Colonic mucosa (tissue), 4 donors: ENCODE measurements around the gene C1orf115. TPM values are rescaled to one million over a fixed set of nuclear protein-coding genes. Genes with fewer than 3 reads are reported as not detected.
A peak's percentile ranks its signal among the peaks of the same experiment; 100 is the strongest.

Experiments
- DNase-seq: peaks from one replicate; pipeline ENCODE4 v3.0.0-alpha.2; 2020
- H3K27ac ChIP-seq: fragments of 200-600 bp; one replicate; pipeline ENCODE4 v1.8.0; 2021
- H3K27me3 ChIP-seq: fragments of 200-600 bp; one replicate; pipeline ENCODE4 v1.8.0; 2021
- H3K36me3 ChIP-seq: fragments of 200-600 bp; one replicate; pipeline ENCODE4 v1.8.0; 2021
- H3K4me1 ChIP-seq: fragments of 200-600 bp; one replicate; pipeline ENCODE4 v1.8.0; 2021; ENCODE audit warnings: mild to moderate bottlenecking
- H3K4me3 ChIP-seq: fragments of 200-600 bp; one replicate; pipeline ENCODE4 v1.8.0; 2021
- H3K9ac ChIP-seq, 2 donors: one replicate each; pipeline ENCODE4 v1.7.0; 2013; ENCODE audit warnings: control low read depth in 2 of 2, low read depth in 2 of 2, low read length in 2 of 2
- H3K9me3 ChIP-seq: fragments of 200-600 bp; one replicate; pipeline ENCODE4 v1.8.0; 2021
- intact Hi-C: fragments of 100-400 bp; cut with DNase I; formaldehyde crosslinking; loops from one replicate; pipeline ENCODE4 v1.14.1; 2022
- total RNA-seq, 2 donors: library from RNA; stranded (reverse); fragmentation: NEBNext Ultra II Directional in 1 of 2; extraction: Animal tissue kit (Norgen Biotek cat#: 25700) in 1 of 2; gene quantifications; one replicate each; pipeline ENCODE4 v1.2.1, GENCODE V29; 2021
- TF ChIP-seq, protein P1 (sequence below): fragments of 200-600 bp; IDR thresholded peaks from one replicate; pipeline ENCODE4 v1.8.0; 2022; ENCODE audit warnings: antibody characterized with exemption, mild to moderate bottlenecking
- donor health status: healthy.
- donor health status: DM: no; HTN: no; CAD: no.
- donor health status: DM: no; HTN: no; CAD: no.

The C1orf115 gene
- 10 to 100 TPM; 29.4 to 80.6 TPM for total RNA-seq

DNA sequence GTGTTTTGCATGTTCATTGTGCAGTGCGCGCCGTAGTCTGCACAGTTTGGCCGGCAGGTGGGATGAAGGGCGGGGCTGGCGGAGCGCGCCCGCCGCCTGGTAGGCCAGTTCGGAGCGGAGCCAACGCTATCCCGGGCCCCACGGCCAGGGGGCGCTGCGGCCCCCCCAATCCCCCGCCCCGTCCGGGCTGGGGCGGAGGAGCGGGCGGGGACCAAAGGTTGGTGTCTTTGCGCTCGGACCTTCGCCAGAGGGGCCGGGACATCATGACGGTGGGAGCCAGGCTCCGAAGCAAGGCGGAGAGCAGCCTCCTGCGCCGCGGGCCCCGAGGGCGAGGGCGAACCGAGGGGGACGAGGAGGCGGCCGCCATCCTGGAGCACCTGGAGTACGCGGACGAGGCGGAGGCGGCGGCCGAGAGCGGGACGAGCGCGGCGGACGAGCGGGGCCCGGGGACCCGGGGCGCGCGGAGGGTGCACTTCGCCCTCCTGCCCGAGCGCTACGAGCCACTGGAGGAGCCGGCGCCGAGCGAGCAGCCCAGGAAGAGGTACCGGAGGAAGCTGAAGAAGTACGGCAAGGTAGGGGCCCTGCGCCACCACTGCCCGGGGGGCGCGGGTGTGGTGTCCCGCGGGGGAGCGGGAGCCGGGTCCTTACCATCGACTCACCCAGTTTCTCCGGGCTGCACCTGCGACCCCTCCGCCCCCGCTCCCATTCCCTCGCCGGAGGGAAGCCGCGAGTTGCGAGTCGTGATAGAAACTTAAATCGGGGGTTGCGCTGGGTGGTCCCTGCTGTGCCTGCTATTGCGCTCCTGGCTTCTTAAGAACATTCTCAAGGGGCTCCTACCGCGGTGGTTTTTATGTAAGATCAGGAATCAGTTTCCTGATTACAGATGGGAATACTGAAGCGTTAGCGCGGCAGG is at the start of gene C1orf115:
Gene C1orf115, plus strand, starts transcription at position 224 of the 913 bp plus-strand sequence. Its CDS starts 40 bp downstream, at position 264.
- DNase-seq = peak; percentile 88
- Histone ChIP-seq H3K9me3 (no peaks in the 10 kb centered on the region), H3K27ac (peak within 1 kb of the TSS; percentile 47), H3K27me3 (no peaks in the 10 kb centered on the region), H3K36me3 (no peaks in the 10 kb centered on the region), H3K9ac (peak within 1 kb of the TSS; percentile 84 to 93), H3K4me3 (peak within 1 kb of the TSS; percentile 94), H3K4me1 (no peaks in the 10 kb centered on the region)
- TF ChIP-seq, protein P1, sequence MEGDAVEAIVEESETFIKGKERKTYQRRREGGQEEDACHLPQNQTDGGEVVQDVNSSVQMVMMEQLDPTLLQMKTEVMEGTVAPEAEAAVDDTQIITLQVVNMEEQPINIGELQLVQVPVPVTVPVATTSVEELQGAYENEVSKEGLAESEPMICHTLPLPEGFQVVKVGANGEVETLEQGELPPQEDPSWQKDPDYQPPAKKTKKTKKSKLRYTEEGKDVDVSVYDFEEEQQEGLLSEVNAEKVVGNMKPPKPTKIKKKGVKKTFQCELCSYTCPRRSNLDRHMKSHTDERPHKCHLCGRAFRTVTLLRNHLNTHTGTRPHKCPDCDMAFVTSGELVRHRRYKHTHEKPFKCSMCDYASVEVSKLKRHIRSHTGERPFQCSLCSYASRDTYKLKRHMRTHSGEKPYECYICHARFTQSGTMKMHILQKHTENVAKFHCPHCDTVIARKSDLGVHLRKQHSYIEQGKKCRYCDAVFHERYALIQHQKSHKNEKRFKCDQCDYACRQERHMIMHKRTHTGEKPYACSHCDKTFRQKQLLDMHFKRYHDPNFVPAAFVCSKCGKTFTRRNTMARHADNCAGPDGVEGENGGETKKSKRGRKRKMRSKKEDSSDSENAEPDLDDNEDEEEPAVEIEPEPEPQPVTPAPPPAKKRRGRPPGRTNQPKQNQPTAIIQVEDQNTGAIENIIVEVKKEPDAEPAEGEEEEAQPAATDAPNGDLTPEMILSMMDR = peak; percentile 99
- intact Hi-C loops = no loop called here

GRCh38 chr1:220642285-220642684 is 47.9 kb upstream of the C1orf115 start:
- no peak overlapping the region for H3K27ac ChIP-seq
- H3K4me1 ChIP-seq = no peaks in the 10 kb centered on the region
- H3K9ac ChIP-seq = no peak overlapping the region
- H3K27me3 ChIP-seq = no peaks in the 10 kb centered on the region
- no peak overlapping the region for H3K4me3 ChIP-seq
- H3K36me3 ChIP-seq = no peaks in the 10 kb centered on the region
- no peaks in the 10 kb centered on the region for H3K9me3 ChIP-seq
- intact Hi-C loops = no loop called here
- TF ChIP-seq, protein P1 = no peak
- no peak for DNase-seq

DNA sequence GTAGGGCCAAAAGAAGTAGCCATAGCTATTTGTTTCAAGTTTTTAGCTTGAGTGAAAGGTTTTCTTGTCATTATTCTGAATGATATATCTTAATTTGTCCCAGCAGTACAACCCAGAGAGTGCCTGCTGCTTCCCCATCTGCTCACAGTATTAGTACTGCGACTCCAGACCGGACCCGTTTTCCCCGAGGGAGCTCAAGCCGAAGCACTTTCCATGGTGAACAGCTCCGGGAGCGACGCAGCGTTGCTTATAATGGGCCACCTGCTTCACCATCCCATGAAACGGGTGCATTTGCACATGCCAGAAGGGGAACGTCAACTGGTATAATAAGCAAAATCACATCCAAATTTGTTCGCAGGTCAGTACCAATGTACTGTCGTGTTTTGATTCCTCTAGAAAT is 37.2 kb upstream of the C1orf115 start:
- Histone ChIP-seq H3K4me1 (no peaks in the 10 kb centered on the region), H3K36me3 (no peaks in the 10 kb centered on the region), H3K27me3 (no peaks in the 10 kb centered on the region), H3K4me3 (no peak overlapping the region), H3K9me3 (no peaks in the 10 kb centered on the region), H3K9ac (no peak overlapping the region), H3K27ac (no peak overlapping the region)
- TF ChIP-seq, protein P1 = no peak
- intact Hi-C loops = no loop called here
- DNase-seq = no peak

GRCh38 chr1:220655509-220655908 is 34.7 kb upstream of the C1orf115 start:
- no peaks in the 10 kb centered on the region for H3K36me3 ChIP-seq
- no peak overlapping the region for H3K4me3 ChIP-seq
- DNase-seq = no peak
- H3K27ac ChIP-seq = no peak overlapping the region
- intact Hi-C loops = no loop called here
- H3K27me3 ChIP-seq = no peaks in the 10 kb centered on the region
- H3K9ac ChIP-seq = no peak overlapping the region
- no peaks in the 10 kb centered on the region for H3K9me3 ChIP-seq
- TF ChIP-seq, protein P1 = no peak
- H3K4me1 ChIP-seq = no peaks in the 10 kb centered on the region

DNA sequence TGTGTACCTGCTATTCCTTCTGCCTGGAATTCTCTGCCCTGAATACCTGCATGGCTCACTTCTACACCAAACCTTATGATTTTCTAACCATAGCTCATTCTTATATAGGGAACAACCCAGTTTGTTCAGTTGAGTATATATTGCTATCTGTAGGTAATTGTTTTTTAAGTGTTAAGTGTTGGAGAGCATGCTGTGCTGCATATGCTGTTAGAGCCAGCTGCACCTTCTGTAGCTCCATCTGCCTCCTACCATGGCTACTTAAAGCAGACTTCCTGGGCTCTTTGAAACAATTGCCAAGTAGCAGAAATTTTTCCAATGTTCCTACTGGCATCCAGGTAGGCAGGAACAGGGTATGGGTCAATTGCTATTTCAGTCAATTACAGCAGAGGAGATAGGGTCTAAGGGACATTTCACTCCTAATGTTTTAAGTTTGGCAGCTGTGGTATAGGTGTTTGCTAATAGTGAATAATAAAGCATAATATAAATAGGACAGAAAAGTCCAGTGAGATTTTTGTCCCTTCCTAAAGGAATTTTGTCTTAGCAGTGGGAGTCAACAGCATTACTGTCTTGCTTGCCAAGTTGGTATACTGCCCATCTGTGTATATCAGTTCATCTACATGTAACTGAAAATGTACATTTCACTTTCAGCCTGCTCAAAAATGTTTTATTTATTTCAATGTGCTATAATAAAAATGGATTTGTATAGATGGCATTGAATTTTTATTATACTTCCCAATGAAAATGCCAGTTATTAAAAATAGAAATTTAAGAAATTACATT is 34.0 kb upstream of the C1orf115 start:
- no peak overlapping the region for H3K9ac ChIP-seq
- no peak overlapping the region for H3K27ac ChIP-seq
- H3K36me3 ChIP-seq = no peaks in the 10 kb centered on the region
- intact Hi-C loops = no loop called here
- TF ChIP-seq, protein P1 = no peak
- H3K9me3 ChIP-seq = no peaks in the 10 kb centered on the region
- no peaks in the 10 kb centered on the region for H3K27me3 ChIP-seq
- no peak overlapping the region for H3K4me3 ChIP-seq
- DNase-seq = no peak
- H3K4me1 ChIP-seq = no peaks in the 10 kb centered on the region
